ENCODE data around the gene TACO1. TPM values are rescaled to one million over a fixed set of nuclear protein-coding genes. Genes with fewer than 3 reads are reported as not detected.

The TACO1 gene
- total RNA-seq, 4 donors from 2014 or later: 28.7 to 37.4 (median 30.6) TPM

DNA sequence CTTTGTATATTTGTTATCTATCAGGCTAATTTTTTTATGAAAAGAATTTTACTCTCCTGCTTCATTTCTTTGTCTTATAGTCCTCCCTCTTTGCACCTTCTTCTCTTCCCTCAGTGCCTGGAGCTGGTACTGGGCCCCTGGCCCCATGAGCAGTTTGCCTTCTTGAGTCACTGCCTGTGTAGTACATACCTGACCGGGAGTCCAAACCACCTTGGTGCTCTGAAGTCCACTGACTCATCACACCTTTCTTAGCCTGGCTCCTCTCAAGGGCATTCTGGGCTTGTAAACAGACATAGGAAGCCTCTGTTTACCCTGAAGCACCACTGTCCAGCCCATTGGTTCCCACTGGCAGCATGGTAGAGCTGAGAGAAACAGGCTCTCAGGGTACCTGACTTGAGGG is 11.0 kb upstream of the TACO1 start:
- H3K27ac ChIP-seq: no peak overlapping the region
- H3K36me3 ChIP-seq: peaks cover 3 to 55% of the 10 kb centered on the region in 2 donors
- ATAC-seq (no peak), DNase-seq (no peak)
- no peak for TF ChIP-seq CTCF (IDR thresholded peaks at IDR 0.05 in 4 of 5, conservative IDR thresholded peaks at IDR 0.05 in 1 of 5)
- TF ChIP-seq POLR2A (IDR thresholded peaks at IDR 0.05): no peak
- intact Hi-C loops (cut with DNase I; ENCODE audit: low total_unique reads) (no loop called here), in situ Hi-C loops (cut with MboI; ENCODE audit: low sequenced_read_pairs in 4 of 4) (no loop called here)
- no peaks in the 10 kb centered on the region for H3K4me1 ChIP-seq
- H3K9me3 ChIP-seq: no peaks in the 10 kb centered on the region
- no peaks in the 10 kb centered on the region for H3K27me3 ChIP-seq
- no peak overlapping the region for H3K4me3 ChIP-seq

DNA sequence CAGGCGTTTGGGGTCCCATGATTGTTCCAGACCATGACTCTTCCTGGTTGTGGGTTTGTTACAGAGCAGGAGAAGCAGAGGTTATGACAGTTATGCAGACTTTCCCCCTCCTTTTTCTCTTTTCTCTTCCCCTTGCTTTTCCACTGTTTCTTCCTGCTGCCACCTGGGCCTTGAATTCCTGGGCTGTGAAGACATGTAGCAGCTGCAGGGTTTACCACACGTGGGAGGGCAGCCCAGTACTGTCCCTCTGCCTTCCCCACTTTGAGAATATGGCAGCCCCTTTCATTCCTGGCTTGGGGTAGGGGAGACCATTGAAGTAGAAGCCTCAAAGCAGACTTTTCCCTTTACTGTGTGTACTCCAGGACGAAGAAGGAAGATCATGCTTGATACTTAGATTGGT is 7.9 kb upstream of the TACO1 start:
- intact Hi-C loops (cut with DNase I; ENCODE audit: low total_unique reads): no loop called here
- DNase-seq (no peak), ATAC-seq (no peak)
- no peaks in the 10 kb centered on the region for H3K4me1 ChIP-seq
- H3K36me3 ChIP-seq: peaks cover 0 to 37% of the 10 kb centered on the region in 2 donors
- TF ChIP-seq POLR2A (IDR thresholded peaks at IDR 0.05): no peak
- no peak for TF ChIP-seq CTCF (IDR thresholded peaks at IDR 0.05 in 4 of 5, conservative IDR thresholded peaks at IDR 0.05 in 1 of 5)
- in situ Hi-C loops (cut with MboI; ENCODE audit: low sequenced_read_pairs in 4 of 4): no loop called here
- no peak overlapping the region for H3K4me3 ChIP-seq
- H3K9me3 ChIP-seq: no peaks in the 10 kb centered on the region
- no peak overlapping the region for H3K27ac ChIP-seq
- no peaks in the 10 kb centered on the region for H3K27me3 ChIP-seq

- Histone ChIP-seq H3K27ac (no peak overlapping the region), H3K4me1 (peaks cover 2 to 5% of the 10 kb centered on the region in 2 donors), H3K36me3 (peaks cover 0 to 18% of the 10 kb centered on the region in 2 donors), H3K4me3 (no peak overlapping the region), H3K9me3 (no peaks in the 10 kb centered on the region), H3K27me3 (no peaks in the 10 kb centered on the region)
- DNase-seq: no peak
- in situ Hi-C loops (cut with MboI; ENCODE audit: low sequenced_read_pairs in 4 of 4): no loop called here
- TF ChIP-seq POLR2A (IDR thresholded peaks at IDR 0.05): no peak
- TF ChIP-seq CTCF (IDR thresholded peaks at IDR 0.05 in 4 of 5, conservative IDR thresholded peaks at IDR 0.05 in 1 of 5): no peak
- intact Hi-C loops (cut with DNase I; ENCODE audit: low total_unique reads): no loop called here
- ATAC-seq: no peak
Measured at GRCh38 chr17:63595132-63595531, 5.6 kb upstream of the TACO1 start.

DNA sequence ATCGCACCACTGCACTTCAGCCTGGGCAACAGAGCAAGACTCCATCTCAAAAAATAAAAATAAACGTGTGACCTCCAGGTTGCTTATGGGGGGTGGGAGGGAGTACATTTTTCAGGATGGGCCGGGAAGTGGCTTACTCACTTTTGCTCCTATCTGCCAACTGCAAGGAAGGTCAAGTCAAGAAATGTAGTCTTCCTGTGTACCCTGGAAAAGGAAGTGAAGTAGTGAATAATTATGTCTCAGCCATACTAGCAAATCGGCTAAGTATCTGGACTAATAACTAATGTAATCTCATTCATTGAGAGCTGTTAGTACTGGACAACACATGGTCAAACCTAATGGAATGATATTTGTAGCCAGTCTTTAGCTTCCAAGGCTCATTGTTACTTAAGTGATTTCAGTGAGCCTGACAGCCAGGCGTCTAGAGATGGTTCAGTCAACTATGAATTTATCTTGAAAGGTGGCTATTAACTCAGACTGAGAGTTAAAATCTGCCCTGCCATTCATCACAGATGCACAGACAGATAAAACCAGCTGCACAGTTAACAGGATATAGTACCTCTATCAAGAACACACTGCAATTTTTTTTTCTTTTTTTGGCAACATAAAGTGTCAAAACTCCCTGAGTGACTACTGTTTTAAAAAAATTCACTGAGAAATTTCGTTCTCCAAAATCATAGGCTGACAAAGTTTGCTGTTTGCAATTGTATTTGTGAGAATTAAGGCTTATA is 3.7 kb upstream of the TACO1 start:
- in situ Hi-C loops (cut with MboI; ENCODE audit: low sequenced_read_pairs in 4 of 4) (no loop called here), intact Hi-C loops (cut with DNase I; ENCODE audit: low total_unique reads) (no loop called here)
- Histone ChIP-seq H3K27ac (no peak overlapping the region), H3K9me3 (no peaks in the 10 kb centered on the region), H3K36me3 (no peaks in the 10 kb centered on the region), H3K27me3 (no peaks in the 10 kb centered on the region), H3K4me1 (peaks cover 11 to 17% of the 10 kb centered on the region in 2 donors), H3K4me3 (no peak overlapping the region)
- ATAC-seq (no peak), DNase-seq (no peak)
- no peak for TF ChIP-seq POLR2A (IDR thresholded peaks at IDR 0.05)

GRCh38 chr17:63598281-63598680 is 2.4 kb upstream of the TACO1 start:
- Histone ChIP-seq H3K27ac (no peak overlapping the region), H3K4me1 (peaks cover 11 to 17% of the 10 kb centered on the region in 2 donors)
- intact Hi-C loops (cut with DNase I; ENCODE audit: low total_unique reads): no loop called here

More at GRCh38 chr17:63598281-63598680, 2.4 kb upstream of the TACO1 start:
- Histone ChIP-seq H3K27me3 (no peaks in the 10 kb centered on the region), H3K36me3 (no peaks in the 10 kb centered on the region), H3K4me3 (no peak overlapping the region), H3K9me3 (no peaks in the 10 kb centered on the region)
- no peak for ATAC-seq
- in situ Hi-C loops (cut with MboI; ENCODE audit: low sequenced_read_pairs in 4 of 4): no loop called here
- DNase-seq: no peak
- no peak for TF ChIP-seq POLR2A (IDR thresholded peaks at IDR 0.05)
- TF ChIP-seq CTCF (IDR thresholded peaks at IDR 0.05 in 4 of 5, conservative IDR thresholded peaks at IDR 0.05 in 1 of 5): no peak
